ENCODE measurements around the gene LBHD1.
A peak's percentile ranks its signal among the peaks of the same experiment; 100 is the strongest.
"Not testable (repeated sequence)": the region's sequence is repeated elsewhere in the genome, so short reads cannot be mapped to it uniquely, and the experiment has no call there.

The LBHD1 gene

GRCh38 chr11:62654297-62654696 is 17.8 kb downstream of the LBHD1 start:
- Mint-ChIP-seq H3K9me3 (no peaks in the 10 kb centered on the region), H3K27me3 (ENCODE audit: low read depth) (no peaks in the 10 kb centered on the region), H3K36me3 (ENCODE audit: low read depth) (peaks cover 9% of the 10 kb centered on the region), H3K4me3 (peak overlapping the region; percentile 45), H3K4me1 (ENCODE audit: low read depth) (peaks cover 24% of the 10 kb centered on the region), H3K27ac (peak overlapping the region; percentile 72)

- Mint-ChIP-seq H3K9me3 (no peaks in the 10 kb centered on the region), H3K36me3 (ENCODE audit: low read depth) (peaks cover 13% of the 10 kb centered on the region), H3K27ac (peak overlapping the region; percentile 88), H3K27me3 (ENCODE audit: low read depth) (no peaks in the 10 kb centered on the region), H3K4me3 (peak overlapping the region; percentile 91), H3K4me1 (ENCODE audit: low read depth) (peaks cover 24% of the 10 kb centered on the region)
Measured at GRCh38 chr11:62652161-62653006, 19.7 kb downstream of the LBHD1 start.

- H3K27me3 Mint-ChIP-seq (ENCODE audit: low read depth); H3K9me3 Mint-ChIP-seq; H3K27ac Mint-ChIP-seq; H3K4me3 Mint-ChIP-seq: not testable (repeated sequence)
- H3K36me3 Mint-ChIP-seq (ENCODE audit: low read depth) = peaks cover 19% of the 10 kb centered on the region
- peaks cover 31% of the 10 kb centered on the region for H3K4me1 Mint-ChIP-seq (ENCODE audit: low read depth)
Measured at GRCh38 chr11:62650283-62650682, 21.8 kb downstream of the LBHD1 start.

GRCh38 chr11:62649486-62649885 is 22.6 kb downstream of the LBHD1 start:
- Mint-ChIP-seq H3K27me3 (ENCODE audit: low read depth) (no peaks in the 10 kb centered on the region), H3K4me3 (no peak overlapping the region), H3K36me3 (ENCODE audit: low read depth) (peaks cover 22% of the 10 kb centered on the region), H3K27ac (no peak overlapping the region), H3K9me3 (no peaks in the 10 kb centered on the region), H3K4me1 (ENCODE audit: low read depth) (peaks cover 27% of the 10 kb centered on the region)

GRCh38 chr11:62648967-62649364 is 23.1 kb downstream of the LBHD1 start:
- Mint-ChIP-seq H3K9me3 (no peaks in the 10 kb centered on the region), H3K36me3 (ENCODE audit: low read depth) (peaks cover 24% of the 10 kb centered on the region), H3K4me1 (ENCODE audit: low read depth) (peaks cover 24% of the 10 kb centered on the region), H3K27ac (no peak overlapping the region), H3K27me3 (ENCODE audit: low read depth) (no peaks in the 10 kb centered on the region), H3K4me3 (no peak overlapping the region)

- H3K9me3 Mint-ChIP-seq = no peaks in the 10 kb centered on the region
- H3K27ac Mint-ChIP-seq = no peak overlapping the region
- H3K36me3 Mint-ChIP-seq (ENCODE audit: low read depth) = peaks cover 24% of the 10 kb centered on the region
- H3K4me3 Mint-ChIP-seq = no peak overlapping the region
- H3K27me3 Mint-ChIP-seq (ENCODE audit: low read depth) = no peaks in the 10 kb centered on the region
- peaks cover 21% of the 10 kb centered on the region for H3K4me1 Mint-ChIP-seq (ENCODE audit: low read depth)
Measured at GRCh38 chr11:62648185-62648966, 23.7 kb downstream of the LBHD1 start.

- Mint-ChIP-seq H3K27ac (peak overlapping the region; percentile 31), H3K9me3 (no peaks in the 10 kb centered on the region), H3K27me3 (ENCODE audit: low read depth) (no peaks in the 10 kb centered on the region), H3K36me3 (ENCODE audit: low read depth) (peaks cover 24% of the 10 kb centered on the region), H3K4me3 (no peak overlapping the region), H3K4me1 (ENCODE audit: low read depth) (peaks cover 20% of the 10 kb centered on the region)
Measured at GRCh38 chr11:62647609-62648005, 24.5 kb downstream of the LBHD1 start.

- Mint-ChIP-seq H3K4me3 (peak overlapping the region; percentile 99), H3K27me3 (ENCODE audit: low read depth) (no peaks in the 10 kb centered on the region), H3K27ac (peak overlapping the region; percentile 96), H3K4me1 (ENCODE audit: low read depth) (peaks cover 17% of the 10 kb centered on the region), H3K9me3 (no peaks in the 10 kb centered on the region), H3K36me3 (ENCODE audit: low read depth) (peaks cover 21% of the 10 kb centered on the region)
Measured at GRCh38 chr11:62646825-62647608, 25.1 kb downstream of the LBHD1 start.

- peak within 1 kb of the TSS; percentile 96 for H3K27ac Mint-ChIP-seq
- peaks cover 19% of the 10 kb centered on the region for H3K4me1 Mint-ChIP-seq (ENCODE audit: low read depth)
- H3K9me3 Mint-ChIP-seq = no peaks in the 10 kb centered on the region
- peaks cover 21% of the 10 kb centered on the region for H3K36me3 Mint-ChIP-seq (ENCODE audit: low read depth)
- H3K4me3 Mint-ChIP-seq = peak within 1 kb of the TSS; percentile 99
- H3K27me3 Mint-ChIP-seq (ENCODE audit: low read depth) = no peaks in the 10 kb centered on the region
Measured at GRCh38 chr11:62645946-62646824, 25.9 kb downstream of the LBHD1 start, which contains the start of gene GANAB. GANAB (minus strand) TSS chr11:62646613; CDS start chr11:62646599, 14 bp downstream.

- Mint-ChIP-seq H3K36me3 (ENCODE audit: low read depth) (peaks cover 23% of the 10 kb centered on the region), H3K4me3 (peak overlapping the region; percentile 99), H3K27me3 (ENCODE audit: low read depth) (no peaks in the 10 kb centered on the region), H3K27ac (peak overlapping the region; percentile 96), H3K9me3 (no peaks in the 10 kb centered on the region), H3K4me1 (ENCODE audit: low read depth) (peaks cover 23% of the 10 kb centered on the region)
Measured at GRCh38 chr11:62645671-62645945, 26.5 kb downstream of the LBHD1 start.

GRCh38 chr11:62644220-62644619 is 27.8 kb downstream of the LBHD1 start:
- no peak overlapping the region for H3K4me3 Mint-ChIP-seq
- H3K27ac Mint-ChIP-seq = peak overlapping the region; percentile 59

GRCh38 chr11:62632492-62632891 is 39.6 kb downstream of the LBHD1 start:
- H3K9me3 Mint-ChIP-seq = no peaks in the 10 kb centered on the region
- H3K4me1 Mint-ChIP-seq (ENCODE audit: low read depth) = peaks cover 17% of the 10 kb centered on the region
- H3K27ac Mint-ChIP-seq = peak overlapping the region; percentile 36
- H3K4me3 Mint-ChIP-seq = no peak overlapping the region
- peaks cover 72% of the 10 kb centered on the region for H3K36me3 Mint-ChIP-seq (ENCODE audit: low read depth)
- H3K27me3 Mint-ChIP-seq (ENCODE audit: low read depth) = no peaks in the 10 kb centered on the region

More at GRCh38 chr11:62644220-62644619, 27.8 kb downstream of the LBHD1 start:
- H3K4me1 Mint-ChIP-seq (ENCODE audit: low read depth) = peaks cover 28% of the 10 kb centered on the region
- no peaks in the 10 kb centered on the region for H3K27me3 Mint-ChIP-seq (ENCODE audit: low read depth)
- H3K36me3 Mint-ChIP-seq (ENCODE audit: low read depth) = peaks cover 23% of the 10 kb centered on the region
- H3K9me3 Mint-ChIP-seq = no peaks in the 10 kb centered on the region

- no peaks in the 10 kb centered on the region for H3K9me3 Mint-ChIP-seq
- H3K27ac Mint-ChIP-seq = peak overlapping the region; percentile 76
- peaks cover 64% of the 10 kb centered on the region for H3K36me3 Mint-ChIP-seq (ENCODE audit: low read depth)
Measured at GRCh38 chr11:62627713-62628112, 44.4 kb downstream of the LBHD1 start.

More at GRCh38 chr11:62627713-62628112, 44.4 kb downstream of the LBHD1 start:
- Mint-ChIP-seq H3K27me3 (ENCODE audit: low read depth) (no peaks in the 10 kb centered on the region), H3K4me1 (ENCODE audit: low read depth) (peaks cover 2% of the 10 kb centered on the region), H3K4me3 (no peak overlapping the region)
